ENCODE results near the gene KRTAP12-4.

The KRTAP12-4 gene

GRCh38 chr21:44618504-44618903, 36.0 kb downstream of the KRTAP12-4 start:
- peak overlapping the region; percentile 55 for H2AFZ ChIP-seq (ENCODE audit: low read depth, low read length, severe bottlenecking)
- H4K20me1 ChIP-seq (ENCODE audit: low read depth, low read length): no peaks in the 10 kb centered on the region
- H3K36me3 ChIP-seq (ENCODE audit: low read length): no peaks in the 10 kb centered on the region
- H3F3A ChIP-seq (ENCODE audit: insufficient read depth): no peaks in the 10 kb centered on the region
- no peaks in the 10 kb centered on the region for H3K27me3 ChIP-seq (ENCODE audit: low read length)
- no peak overlapping the region for H3K4me3 ChIP-seq (ENCODE audit: insufficient read depth, low read length, poor library complexity, severe bottlenecking)
- H3K4me2 ChIP-seq (ENCODE audit: low read depth, low read length, poor library complexity, severe bottlenecking): peak overlapping the region; percentile 13
- H3K9ac ChIP-seq (ENCODE audit: low read length): no peak overlapping the region
- H3K79me2 ChIP-seq (ENCODE audit: insufficient read depth, low read length): no peaks in the 10 kb centered on the region
- TF ChIP-seq CTCF (IDR thresholded peaks at IDR 0.05; ENCODE audit: insufficient read depth, low read length, poor library complexity, severe bottlenecking): peak; percentile 13
- no peak for TF ChIP-seq EZH2phosphoT487 (conservative IDR thresholded peaks at IDR 0.05; ENCODE audit: low read length)
- H3K9me3 ChIP-seq (ENCODE audit: insufficient read depth, low read length): no peaks in the 10 kb centered on the region; the same call in 1 of the 2 replicates
- no peaks in the 10 kb centered on the region for H3K9me2 ChIP-seq (replicated peaks; ENCODE audit: insufficient read depth, low read length)
- H3K27ac ChIP-seq (ENCODE audit: low read depth, low read length): peak overlapping the region; percentile 10; the same call in 1 of the 2 replicates

- no peaks in the 10 kb centered on the region for H3K36me3 ChIP-seq (ENCODE audit: low read length)
- no peaks in the 10 kb centered on the region for H3K9me2 ChIP-seq (replicated peaks; ENCODE audit: insufficient read depth, low read length)
- no peak overlapping the region for H3K9ac ChIP-seq (ENCODE audit: low read length)
- no peak overlapping the region for H3K27ac ChIP-seq (ENCODE audit: low read depth, low read length)
- H4K20me1 ChIP-seq (ENCODE audit: low read depth, low read length): no peaks in the 10 kb centered on the region
- no peaks in the 10 kb centered on the region for H3F3A ChIP-seq (ENCODE audit: insufficient read depth)
- H2AFZ ChIP-seq (ENCODE audit: low read depth, low read length, severe bottlenecking): no peak overlapping the region
- H3K4me2 ChIP-seq (ENCODE audit: low read depth, low read length, poor library complexity, severe bottlenecking): no peak overlapping the region
- TF ChIP-seq CTCF (IDR thresholded peaks at IDR 0.05; ENCODE audit: insufficient read depth, low read length, poor library complexity, severe bottlenecking): no peak
- TF ChIP-seq EZH2phosphoT487 (conservative IDR thresholded peaks at IDR 0.05; ENCODE audit: low read length): no peak
- no peak overlapping the region for H3K4me3 ChIP-seq (ENCODE audit: insufficient read depth, low read length, poor library complexity, severe bottlenecking)
- no peaks in the 10 kb centered on the region; the same call in 1 of the 2 replicates for H3K9me3 ChIP-seq (ENCODE audit: insufficient read depth, low read length)
- no peaks in the 10 kb centered on the region for H3K27me3 ChIP-seq (ENCODE audit: low read length)
- H3K79me2 ChIP-seq (ENCODE audit: insufficient read depth, low read length): no peaks in the 10 kb centered on the region
Observed at GRCh38 chr21:44617071-44617501, 37.4 kb downstream of the KRTAP12-4 start.

- Histone ChIP-seq H3K9ac (ENCODE audit: low read length) (no peak overlapping the region), H4K20me1 (ENCODE audit: low read depth, low read length) (no peaks in the 10 kb centered on the region), H3K4me2 (ENCODE audit: low read depth, low read length, poor library complexity, severe bottlenecking) (no peak overlapping the region), H3K27me3 (ENCODE audit: low read length) (no peaks in the 10 kb centered on the region), H3K4me3 (ENCODE audit: insufficient read depth, low read length, poor library complexity, severe bottlenecking) (no peak overlapping the region), H3K9me2 (replicated peaks; ENCODE audit: insufficient read depth, low read length) (no peaks in the 10 kb centered on the region), H3K9me3 (ENCODE audit: insufficient read depth, low read length) (no peaks in the 10 kb centered on the region; the same call in 1 of the 2 replicates), H3K36me3 (ENCODE audit: low read length) (no peaks in the 10 kb centered on the region), H3K79me2 (ENCODE audit: insufficient read depth, low read length) (no peaks in the 10 kb centered on the region), H3F3A (ENCODE audit: insufficient read depth) (no peaks in the 10 kb centered on the region), H3K27ac (ENCODE audit: low read depth, low read length) (no peak overlapping the region), H2AFZ (ENCODE audit: low read depth, low read length, severe bottlenecking) (no peak overlapping the region)
- no peak for TF ChIP-seq CTCF (IDR thresholded peaks at IDR 0.05; ENCODE audit: insufficient read depth, low read length, poor library complexity, severe bottlenecking)
- no peak for TF ChIP-seq EZH2phosphoT487 (conservative IDR thresholded peaks at IDR 0.05; ENCODE audit: low read length)
Observed at GRCh38 chr21:44616591-44616926, 37.9 kb downstream of the KRTAP12-4 start.
